Smooth muscle cell (in vitro differentiated cells): ENCODE results near the gene AANAT. TPM values are rescaled to one million over a fixed set of nuclear protein-coding genes. Genes with fewer than 3 reads are reported as not detected.
"Not testable (repeated sequence)": the region's sequence is repeated elsewhere in the genome, so short reads cannot be mapped to it uniquely, and the experiment has no call there.

ENCODE experiments used
- DNase-seq: peaks from one replicate; lab custom pipeline; 2025; ENCODE audit not compliant: unreplicated experiment; lab: John Stamatoyannopoulos, UW
- H2AFZ ChIP-seq: fragments of 200-600 bp; sonication (generic); 2 replicates; pipeline ENCODE4 v1.6.0; 2016; ENCODE audit warnings: antibody characterized with exemption, low read depth, mild to moderate bottlenecking
- H3F3A ChIP-seq: fragments of 200-600 bp; sonication (generic); 2 replicates; pipeline ENCODE4 v1.6.0; 2017; ENCODE audit warnings: antibody characterized with exemption, low read depth
- H3K27ac ChIP-seq: fragments of 200-600 bp; sonication (generic); 2 replicates; pipeline ENCODE4 v1.5.1; 2016; ENCODE audit warnings: low read depth, mild to moderate bottlenecking
- H3K27me3 ChIP-seq: fragments of 200-600 bp; sonication (generic); 2 replicates; pipeline ENCODE4 v1.6.1; 2016; ENCODE audit warnings: low read depth, mild to moderate bottlenecking
- H3K36me3 ChIP-seq: fragments of 200-600 bp; sonication (generic); 2 replicates; pipeline ENCODE4 v1.5.1; 2016; ENCODE audit warnings: low read depth
- H3K4me1 ChIP-seq: fragments of 200-600 bp; sonication (generic); 2 replicates; pipeline ENCODE4 v1.5.1; 2016; ENCODE audit warnings: low read depth
- H3K4me2 ChIP-seq: fragments of 200-600 bp; sonication (generic); 2 replicates; pipeline ENCODE4 v1.6.0; 2016; ENCODE audit warnings: mild to moderate bottlenecking
- H3K4me3 ChIP-seq: fragments of 200-600 bp; sonication (generic); 2 replicates; pipeline ENCODE4 v1.5.1; 2016; ENCODE audit warnings: mild to moderate bottlenecking
- H3K79me2 ChIP-seq: fragments of 200-600 bp; sonication (generic); 2 replicates; pipeline ENCODE4 v1.6.0; 2016; ENCODE audit warnings: low read depth, mild to moderate bottlenecking
- H3K9ac ChIP-seq: fragments of 200-600 bp; sonication (generic); 2 replicates; pipeline ENCODE4 v1.6.0; 2016; ENCODE audit warnings: low read depth
- H3K9me3 ChIP-seq: fragments of 200-600 bp; sonication (generic); replicated peaks from 2 replicates; pipeline ENCODE4 v1.5.1; 2016; ENCODE audit warnings: low read depth
- H4K20me1 ChIP-seq: fragments of 200-600 bp; sonication (generic); 2 replicates; pipeline ENCODE4 v1.6.0; 2016; ENCODE audit warnings: low read depth
- WGBS: methylation state at CpG from one replicate; pipeline ENCODE4 v1.1.7; 2016; ENCODE audit warnings: low lambda C conversion rate; 5-methylcytosine and 5-hydroxymethylcytosine counted together
- polyA plus RNA-seq: library from polyadenylated mRNA; unstranded; fragments of >200 nt; fragmentation: Nextera tagmentation; extraction: Ambion mirVana; gene quantifications from 2 replicates; pipeline ENCODE4 v1.2.1, GENCODE V29; 2016
- total RNA-seq: library from RNA; depleted of rRNA; stranded (reverse); fragments of >200 nt; gene quantifications from 2 replicates; pipeline ENCODE4 v1.2.3, GENCODE V29; 2014
- TF ChIP-seq, protein P1 (sequence below): fragments of 200-600 bp; sonication (generic); IDR thresholded peaks from 2 replicates; pipeline ENCODE4 v1.5.1; 2017; ENCODE audit warnings: borderline replicate concordance, mild to moderate bottlenecking, antibody characterized with exemption; ENCODE audit not compliant: insufficient read depth, poor library complexity, severe bottlenecking

AANAT gene
- total and polyA plus RNA-seq, 2 experiments from 2014 or later = not detected

DNA sequence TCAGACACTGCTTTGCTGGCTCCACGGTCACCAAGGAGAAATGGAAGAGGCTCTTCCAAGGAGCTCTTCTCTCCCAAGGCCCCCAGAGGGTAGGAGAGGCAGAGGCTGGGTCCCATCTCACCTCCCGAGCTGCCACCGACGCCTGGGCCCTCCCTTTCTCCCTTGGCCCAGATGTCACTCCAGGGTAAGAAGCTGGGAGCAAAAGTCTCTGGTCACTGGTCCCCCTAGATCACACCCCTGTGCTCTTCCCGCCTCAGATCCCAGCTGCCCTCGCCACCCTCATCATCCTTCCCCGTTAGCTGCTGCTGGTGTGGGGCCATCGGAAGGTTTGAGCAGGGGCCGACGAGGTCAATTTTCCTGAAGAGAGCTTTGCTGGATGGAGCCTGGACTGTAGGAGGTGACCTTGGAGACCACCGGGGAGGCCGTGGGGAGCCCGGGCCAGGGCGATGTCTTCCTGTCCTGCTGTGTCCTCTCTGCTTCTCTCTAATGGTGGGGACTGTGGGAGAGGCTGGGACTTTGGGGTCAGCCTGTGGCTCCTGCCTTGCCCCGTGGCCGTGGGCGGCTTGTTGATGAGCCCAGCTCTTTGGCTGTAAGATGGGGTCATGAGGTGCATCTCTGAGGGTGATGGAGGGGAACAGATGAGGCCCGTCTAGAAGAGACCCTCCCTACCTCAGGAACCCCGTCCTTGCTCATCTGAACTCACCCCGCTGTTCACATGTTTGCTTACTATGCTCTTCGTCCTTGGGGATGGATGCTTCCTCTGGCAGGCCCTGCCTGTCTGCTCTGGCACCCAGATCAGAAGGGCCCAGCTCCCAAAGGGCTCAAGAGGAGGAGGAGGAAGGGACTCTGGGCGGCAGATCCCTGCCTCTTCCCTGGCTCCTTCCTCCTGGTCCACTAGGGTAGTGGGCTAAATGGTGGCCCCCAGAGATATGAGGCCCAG, 45.2 kb downstream of the AANAT start:
- DNase-seq = no peak
- WGBS = 86% methylated on average over 22 of the region's 22 CpGs
- Histone ChIP-seq H3K9ac (no peak overlapping the region), H3K9me3 (no peaks in the 10 kb centered on the region), H3K27ac (no peak overlapping the region), H3K79me2 (no peaks in the 10 kb centered on the region), H3K4me3 (no peak overlapping the region), H3K4me2 (no peak overlapping the region), H4K20me1 (no peaks in the 10 kb centered on the region), H2AFZ (no peak overlapping the region), H3F3A (no peaks in the 10 kb centered on the region), H3K36me3 (no peaks in the 10 kb centered on the region), H3K4me1 (no peaks in the 10 kb centered on the region), H3K27me3 (peaks cover 1% of the 10 kb centered on the region)
- TF ChIP-seq, protein P1, sequence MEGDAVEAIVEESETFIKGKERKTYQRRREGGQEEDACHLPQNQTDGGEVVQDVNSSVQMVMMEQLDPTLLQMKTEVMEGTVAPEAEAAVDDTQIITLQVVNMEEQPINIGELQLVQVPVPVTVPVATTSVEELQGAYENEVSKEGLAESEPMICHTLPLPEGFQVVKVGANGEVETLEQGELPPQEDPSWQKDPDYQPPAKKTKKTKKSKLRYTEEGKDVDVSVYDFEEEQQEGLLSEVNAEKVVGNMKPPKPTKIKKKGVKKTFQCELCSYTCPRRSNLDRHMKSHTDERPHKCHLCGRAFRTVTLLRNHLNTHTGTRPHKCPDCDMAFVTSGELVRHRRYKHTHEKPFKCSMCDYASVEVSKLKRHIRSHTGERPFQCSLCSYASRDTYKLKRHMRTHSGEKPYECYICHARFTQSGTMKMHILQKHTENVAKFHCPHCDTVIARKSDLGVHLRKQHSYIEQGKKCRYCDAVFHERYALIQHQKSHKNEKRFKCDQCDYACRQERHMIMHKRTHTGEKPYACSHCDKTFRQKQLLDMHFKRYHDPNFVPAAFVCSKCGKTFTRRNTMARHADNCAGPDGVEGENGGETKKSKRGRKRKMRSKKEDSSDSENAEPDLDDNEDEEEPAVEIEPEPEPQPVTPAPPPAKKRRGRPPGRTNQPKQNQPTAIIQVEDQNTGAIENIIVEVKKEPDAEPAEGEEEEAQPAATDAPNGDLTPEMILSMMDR = no peak

DNA sequence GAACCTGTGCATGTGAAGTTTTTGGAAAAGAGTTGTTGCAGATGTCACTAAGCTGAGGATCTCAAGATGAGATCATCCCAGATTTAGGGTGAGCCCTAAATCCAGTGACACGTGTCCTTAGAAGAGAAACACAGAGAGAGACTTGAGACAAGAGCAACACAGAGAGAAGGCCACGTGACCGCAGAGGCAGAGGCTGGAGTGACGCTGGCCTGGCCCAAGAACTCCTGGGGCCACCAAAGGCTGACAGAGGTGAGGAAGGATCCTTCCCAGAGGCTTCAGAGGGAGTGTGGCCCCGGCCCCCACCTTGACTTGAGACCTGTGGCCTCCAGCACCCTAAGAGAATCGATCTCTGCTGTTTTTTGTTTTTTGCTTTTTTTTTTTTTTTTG, 45.9 kb downstream of the AANAT start:
- TF ChIP-seq, protein P1 = no peak

DNA sequence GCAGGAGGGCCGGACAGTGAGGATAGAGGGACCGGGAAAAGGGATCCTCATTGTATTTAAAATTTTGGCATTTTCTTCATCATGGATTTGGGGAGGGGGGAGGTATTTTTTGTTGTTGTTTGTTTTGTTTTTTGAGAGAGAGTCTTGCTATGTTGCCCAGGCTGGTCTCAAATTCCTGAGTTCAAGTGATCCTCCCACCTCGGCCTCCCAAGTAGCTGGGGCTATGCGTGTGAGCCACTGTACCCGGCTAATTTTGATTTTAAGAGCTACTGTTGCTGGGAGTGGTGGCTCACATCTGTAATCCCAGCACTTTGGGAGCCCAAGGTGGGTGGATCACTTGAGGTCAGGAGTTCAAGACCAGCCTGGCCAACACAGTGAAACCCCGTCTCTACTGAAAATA, 47.0 kb downstream of the AANAT start:
- not testable (repeated sequence) for H3F3A ChIP-seq, H3K9ac ChIP-seq, H4K20me1 ChIP-seq, H3K4me2 ChIP-seq, H3K4me3 ChIP-seq, DNase-seq, H3K79me2 ChIP-seq, H3K4me1 ChIP-seq, H3K9me3 ChIP-seq, H3K36me3 ChIP-seq, H3K27ac ChIP-seq, H3K27me3 ChIP-seq, H2AFZ ChIP-seq
- WGBS = 94% methylated on average over 6 of the region's 6 CpGs

More for the DNA sequence above, 45.9 kb downstream of the AANAT start:
- Histone ChIP-seq H3K79me2 (no peaks in the 10 kb centered on the region), H3K9me3 (no peaks in the 10 kb centered on the region), H3F3A (no peaks in the 10 kb centered on the region), H3K4me2 (no peak overlapping the region), H3K4me1 (no peaks in the 10 kb centered on the region), H2AFZ (no peak overlapping the region), H3K36me3 (no peaks in the 10 kb centered on the region), H4K20me1 (no peaks in the 10 kb centered on the region), H3K9ac (no peak overlapping the region), H3K4me3 (no peak overlapping the region), H3K27me3 (no peaks in the 10 kb centered on the region), H3K27ac (no peak overlapping the region)
- 58% methylated on average over 6 of the region's 6 CpGs for WGBS
- no peak for DNase-seq

DNA sequence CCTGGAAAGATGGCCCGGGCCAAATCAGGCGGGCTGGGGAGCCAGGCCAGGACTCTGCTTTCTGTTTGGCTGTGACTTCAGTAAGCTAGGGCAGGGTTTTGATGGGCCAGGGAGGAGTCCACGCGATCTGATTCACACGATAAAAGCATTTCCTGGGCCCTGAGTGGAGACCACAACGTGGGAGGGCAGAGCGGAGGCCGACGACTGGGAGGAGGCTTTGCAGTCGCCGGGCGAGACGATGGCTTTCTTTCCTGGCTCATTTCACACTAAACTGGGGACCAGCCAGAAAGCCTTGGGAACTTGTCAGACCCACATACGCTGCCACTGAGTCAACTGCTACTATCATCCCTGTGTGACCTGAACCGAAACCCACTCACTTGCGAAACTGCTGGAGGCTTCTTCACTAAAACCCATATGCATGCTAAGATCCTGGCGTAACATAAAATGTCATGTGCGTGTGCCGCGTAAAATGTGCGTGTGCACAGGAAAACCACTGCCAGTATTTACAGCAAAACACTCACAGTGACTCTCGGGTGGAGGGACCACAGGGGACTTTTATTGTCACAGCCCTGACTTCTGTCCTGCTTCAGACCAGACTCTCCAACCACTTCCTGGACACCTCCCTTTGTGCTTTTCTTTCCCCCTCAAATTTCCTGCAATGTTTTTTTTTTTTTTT, 48.0 kb downstream of the AANAT start:
- 47% methylated on average over 22 of the region's 22 CpGs for WGBS
- peak overlapping the region; percentile 42 for H3K9ac ChIP-seq

More for the DNA sequence above, 48.0 kb downstream of the AANAT start:
- no peaks in the 10 kb centered on the region for H3K79me2 ChIP-seq
- H3K9me3 ChIP-seq = no peaks in the 10 kb centered on the region
- H3F3A ChIP-seq = no peaks in the 10 kb centered on the region
- peak overlapping the region; percentile 91 for H3K27ac ChIP-seq
- H3K27me3 ChIP-seq = no peaks in the 10 kb centered on the region
- H4K20me1 ChIP-seq = no peaks in the 10 kb centered on the region
- peak overlapping the region; percentile 69 for H3K4me2 ChIP-seq
- H3K4me3 ChIP-seq = no peak overlapping the region
- no peaks in the 10 kb centered on the region for H3K36me3 ChIP-seq
- peak; percentile 22 for DNase-seq
- no peaks in the 10 kb centered on the region for H3K4me1 ChIP-seq
- H2AFZ ChIP-seq = no peak overlapping the region
- TF ChIP-seq, protein P1 = no peak
